A549 (cell line): Measurements from ENCODE around the gene NTF3. TPM values are rescaled to one million over a fixed set of nuclear protein-coding genes. Genes with fewer than 3 reads are reported as not detected.

Source experiments
- ATAC-seq, 2 experiments: fragments of 200-7000 bp in 1 of 2; fragments of >200 bp in 1 of 2; cut with Nextera tagmentation in 1 of 2; cut with Tn5 transposase in 1 of 2; 3 replicates each; pipeline versions ENCODE4 v1.8.0 to v1.9.1; 2018 to 2020; ENCODE audit warnings: mild to moderate bottlenecking in 1 of 2, moderate library complexity in 1 of 2
- CTCF ChIA-PET: fragments of 300-600 bp; sonication (Branson Sonifier 250); formaldehyde crosslinking; extraction: SDS; loops from one replicate; lab custom pipeline; 2021; ENCODE audit warnings: antibody characterized with exemption, inconsistent platforms; lab: Yijun Ruan, JAX
- POLR2A ChIA-PET: fragments of 350-600 bp; formaldehyde crosslinking; extraction: SDS; loops from one replicate; lab custom pipeline; 2021; ENCODE audit warnings: antibody characterized with exemption, inconsistent platforms; lab: Yijun Ruan, JAX
- DNase-seq, 2 experiments: peaks; one replicate each; pipeline versions ENCODE4 v3.0.0 to v3.0.0-alpha.2; 2011 to 2016; ENCODE audit warnings: low read depth in 1 of 2, low spot score in 1 of 2
- FAIRE-seq: peaks from 2 replicates; lab custom pipeline; 2011; peaks lifted over from hg19 to GRCh38; lab: Jason Lieb, UNC
- H3K27ac ChIP-seq, 2 experiments: fragments of >200 bp; sonication (Bioruptor Twin); formaldehyde crosslinking; 3 replicates each; pipeline ENCODE4 v1.5.1; 2016 to 2017
- H3K4me1 ChIP-seq: fragments of >200 bp; sonication (Bioruptor Twin); formaldehyde crosslinking; 3 replicates; pipeline ENCODE4 v1.6.1; 2016
- H3K4me2 ChIP-seq: fragments of >200 bp; sonication (Bioruptor Twin); formaldehyde crosslinking; 3 replicates; pipeline ENCODE4 v1.6.1; 2016
- H3K4me3 ChIP-seq: fragments of >200 bp; sonication (Bioruptor Twin); formaldehyde crosslinking; 3 replicates; pipeline ENCODE4 v1.5.1; 2016
- H3K9me3 ChIP-seq: fragments of >200 bp; sonication (Bioruptor Twin); formaldehyde crosslinking; 3 replicates; pipeline ENCODE4 v1.6.1; 2016
- BHLHE40 ChIP-seq: IDR thresholded peaks from 2 replicates; pipeline ENCODE4 v1.6.1; 2012; ENCODE audit warnings: low read depth, low read length, inconsistent platforms
- CEBPB ChIP-seq, 2 experiments: fragments of >200 bp in 1 of 2; sonication (Bioruptor Twin) in 1 of 2; formaldehyde crosslinking in 1 of 2; IDR thresholded peaks; 2 replicates each; pipeline ENCODE4 v1.6.1; 2012 to 2016
- EHMT2 ChIP-seq: fragments of 200-600 bp; sonication (generic); IDR thresholded peaks from 2 replicates; pipeline ENCODE4 v1.6.1; 2016; ENCODE audit warnings: antibody characterized with exemption, low read depth, mild to moderate bottlenecking, moderate library complexity
- ESRRA ChIP-seq: fragments of 150-350 bp; IDR thresholded peaks from 2 replicates; pipeline ENCODE4 v1.6.1; 2014; ENCODE audit warnings: mild to moderate bottlenecking, low read length, borderline replicate concordance
- FOXS1 ChIP-seq: fragments of 250-450 bp; sonication (Bioruptor Pico); IDR thresholded peaks from 2 replicates; pipeline ENCODE4 v1.5.0; 2020; ENCODE audit warnings: mild to moderate bottlenecking, moderate library complexity
- GATA3 ChIP-seq: IDR thresholded peaks from 2 replicates; pipeline ENCODE4 v1.6.1; 2012; ENCODE audit warnings: borderline replicate concordance
- HDAC2 ChIP-seq: fragments of 200-600 bp; sonication (generic); IDR thresholded peaks from 2 replicates; pipeline ENCODE4 v1.6.1; 2016
- HEYL ChIP-seq: fragments of 250-450 bp; sonication (Bioruptor Pico); IDR thresholded peaks from 2 replicates; pipeline ENCODE4 v1.8.0; 2021; ENCODE audit warnings: mild to moderate bottlenecking, moderate library complexity
- HOXA7 ChIP-seq: fragments of 250-450 bp; sonication (Bioruptor Pico); IDR thresholded peaks from 2 replicates; pipeline ENCODE4 v1.5.0; 2020; ENCODE audit warnings: mild to moderate bottlenecking, moderate library complexity
- JUNB ChIP-seq: fragments of >200 bp; sonication (Bioruptor Twin); formaldehyde crosslinking; IDR thresholded peaks from 2 replicates; pipeline ENCODE4 v1.6.1; 2016
- KDM1A ChIP-seq: fragments of 200-600 bp; sonication (generic); IDR thresholded peaks from 2 replicates; pipeline ENCODE4 v1.6.1; 2016; ENCODE audit warnings: low read depth, mild to moderate bottlenecking
- MAZ ChIP-seq: fragments of 150-350 bp; IDR thresholded peaks from 2 replicates; pipeline ENCODE4 v1.6.1; 2014; ENCODE audit warnings: antibody characterized with exemption, low read depth, low read length, borderline replicate concordance
- MYC ChIP-seq: IDR thresholded peaks from 2 replicates; pipeline ENCODE4 v1.6.1; 2012; ENCODE audit warnings: mild to moderate bottlenecking, inconsistent platforms, low read length, improper control_type of control experiment, borderline replicate concordance
- PHF8 ChIP-seq: fragments of 200-600 bp; sonication (generic); IDR thresholded peaks from 2 replicates; pipeline ENCODE4 v1.6.1; 2016; ENCODE audit warnings: low read depth, mild to moderate bottlenecking, antibody characterized with exemption, moderate library complexity, borderline replicate concordance
- POLR2A ChIP-seq: IDR thresholded peaks from 2 replicates; pipeline ENCODE4 v1.6.1; 2012; ENCODE audit warnings: mild to moderate bottlenecking, low read length
- POLR2AphosphoS2 ChIP-seq: conservative IDR thresholded peaks from 2 replicates; pipeline ENCODE4 v1.6.1; 2012; ENCODE audit warnings: low read length, improper control_type of control experiment, inconsistent platforms
- RARB ChIP-seq: fragments of 250-450 bp; sonication (Bioruptor Pico); IDR thresholded peaks from 2 replicates; pipeline ENCODE4 v1.8.0; 2021; ENCODE audit warnings: mild to moderate bottlenecking, moderate library complexity
- RNF2 ChIP-seq: fragments of 200-600 bp; sonication (generic); IDR thresholded peaks from 2 replicates; pipeline ENCODE4 v1.6.1; 2016; ENCODE audit warnings: low read depth, mild to moderate bottlenecking, antibody characterized with exemption, moderate library complexity, borderline replicate concordance
- SMC3 ChIP-seq: fragments of >200 bp; sonication (Bioruptor Twin); formaldehyde crosslinking; IDR thresholded peaks from 3 replicates; pipeline ENCODE4 v1.6.1; 2018; ENCODE audit warnings: inconsistent platforms
- SREBF2 ChIP-seq: fragments of 450-650 bp; IDR thresholded peaks from 2 replicates; pipeline ENCODE4 v1.6.1; 2014; ENCODE audit warnings: mild to moderate bottlenecking, moderate library complexity
- TFCP2L1 ChIP-seq: fragments of 250-450 bp; sonication (Bioruptor Pico); IDR thresholded peaks from 2 replicates; pipeline ENCODE4 v1.5.0; 2021; ENCODE audit warnings: mild to moderate bottlenecking
- TP53 ChIP-seq: fragments of 250-450 bp; sonication (Bioruptor Pico); IDR thresholded peaks from 2 replicates; pipeline ENCODE4 v1.5.0; 2021; ENCODE audit warnings: mild to moderate bottlenecking, moderate library complexity
- ZFP36 ChIP-seq: fragments of 450-650 bp; IDR thresholded peaks from 2 replicates; pipeline ENCODE4 v1.6.1; 2014; ENCODE audit warnings: borderline replicate concordance; ENCODE audit not compliant: partially characterized antibody
- ZNF302 ChIP-seq: fragments of 250-450 bp; sonication (Bioruptor Pico); IDR thresholded peaks from 2 replicates; pipeline ENCODE4 v1.9.0; 2021; ENCODE audit warnings: inconsistent platforms, mild to moderate bottlenecking, moderate library complexity
- WGBS: methylation state at CpG from one replicate; pipeline ENCODE4 v1.1.6; 2017; ENCODE audit errors: missing lambda C conversion rate; 5-methylcytosine and 5-hydroxymethylcytosine counted together
- polyA plus RNA-seq, 4 experiments: library from polyadenylated mRNA; depleted of rRNA in 3 of 4; stranded (reverse); fragments of >200 nt; fragmentation: RNase III in 1 of 4; extraction: RNeasy Plus Mini Kit Qiagen cat#74134 plus additional on column Dnase treatment in 1 of 4; gene quantifications; 2 replicates in 3 of 4; 3 replicates in 1 of 4; pipeline ENCODE4 v1.2.3, GENCODE V29; 2011 to 2017
- TF ChIP-seq, protein P1 (sequence below): fragments of 250-450 bp; sonication (Bioruptor Pico); IDR thresholded peaks from 2 replicates; pipeline ENCODE4 v1.5.0; 2021; ENCODE audit warnings: mild to moderate bottlenecking, moderate library complexity, borderline replicate concordance
- TF ChIP-seq, protein P2 (sequence below): fragments of 250-450 bp; sonication (Bioruptor Pico); IDR thresholded peaks from 2 replicates; pipeline ENCODE4 v1.5.0; 2020; ENCODE audit warnings: low read depth, mild to moderate bottlenecking, moderate library complexity
- TF ChIP-seq, protein P3 (sequence below): fragments of 450-650 bp; IDR thresholded peaks from 2 replicates; pipeline ENCODE4 v1.6.1; 2014; ENCODE audit warnings: antibody characterized with exemption
- TF ChIP-seq, protein P4 (sequence below): IDR thresholded peaks from 2 replicates; pipeline ENCODE4 v1.6.1; 2012

Gene NTF3
- polyA plus RNA-seq, 2 of the 4 experiments (the other 2 are of a cell fraction) = not detected

DNA sequence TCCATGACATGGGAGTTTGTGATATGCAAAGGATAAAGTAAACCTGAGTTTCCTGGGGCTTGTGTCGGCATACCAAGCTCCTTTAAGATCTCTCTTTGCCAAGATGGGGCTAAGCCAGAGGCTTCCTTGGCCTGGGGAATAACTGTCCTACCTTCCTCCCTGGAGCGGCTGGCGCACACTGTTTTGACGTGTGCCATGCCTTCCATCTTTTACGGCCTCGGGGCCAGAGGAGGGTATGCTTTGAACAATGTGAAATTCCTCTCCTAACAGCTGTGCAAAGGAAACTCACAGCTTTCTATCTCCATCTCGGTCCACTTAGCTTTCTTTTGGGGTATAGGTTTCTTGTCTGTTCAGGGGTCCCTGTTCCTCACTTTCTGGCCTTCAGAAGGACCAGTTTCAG lies 55.2 kb downstream of the NTF3 start (continued):
- TF ChIP-seq, protein P1, sequence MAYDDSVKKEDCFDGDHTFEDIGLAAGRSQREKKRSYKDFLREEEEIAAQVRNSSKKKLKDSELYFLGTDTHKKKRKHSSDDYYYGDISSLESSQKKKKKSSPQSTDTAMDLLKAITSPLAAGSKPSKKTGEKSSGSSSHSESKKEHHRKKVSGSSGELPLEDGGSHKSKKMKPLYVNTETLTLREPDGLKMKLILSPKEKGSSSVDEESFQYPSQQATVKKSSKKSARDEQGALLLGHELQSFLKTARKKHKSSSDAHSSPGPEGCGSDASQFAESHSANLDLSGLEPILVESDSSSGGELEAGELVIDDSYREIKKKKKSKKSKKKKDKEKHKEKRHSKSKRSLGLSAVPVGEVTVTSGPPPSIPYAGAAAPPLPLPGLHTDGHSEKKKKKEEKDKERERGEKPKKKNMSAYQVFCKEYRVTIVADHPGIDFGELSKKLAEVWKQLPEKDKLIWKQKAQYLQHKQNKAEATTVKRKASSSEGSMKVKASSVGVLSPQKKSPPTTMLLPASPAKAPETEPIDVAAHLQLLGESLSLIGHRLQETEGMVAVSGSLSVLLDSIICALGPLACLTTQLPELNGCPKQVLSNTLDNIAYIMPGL = no peak
- TF ChIP-seq, protein P2, sequence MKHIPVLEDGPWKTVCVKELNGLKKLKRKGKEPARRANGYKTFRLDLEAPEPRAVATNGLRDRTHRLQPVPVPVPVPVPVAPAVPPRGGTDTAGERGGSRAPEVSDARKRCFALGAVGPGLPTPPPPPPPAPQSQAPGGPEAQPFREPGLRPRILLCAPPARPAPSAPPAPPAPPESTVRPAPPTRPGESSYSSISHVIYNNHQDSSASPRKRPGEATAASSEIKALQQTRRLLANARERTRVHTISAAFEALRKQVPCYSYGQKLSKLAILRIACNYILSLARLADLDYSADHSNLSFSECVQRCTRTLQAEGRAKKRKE (CRISPR knock-in tag) = no peak
- TF ChIP-seq PHF8 = no peak
- TF ChIP-seq TP53 = no peak
- TF ChIP-seq GATA3 = no peak
- no peak for TF ChIP-seq ZNF302
- no peak for TF ChIP-seq HOXA7
- TF ChIP-seq POLR2A = no peak
- no peak for TF ChIP-seq SREBF2

DNA sequence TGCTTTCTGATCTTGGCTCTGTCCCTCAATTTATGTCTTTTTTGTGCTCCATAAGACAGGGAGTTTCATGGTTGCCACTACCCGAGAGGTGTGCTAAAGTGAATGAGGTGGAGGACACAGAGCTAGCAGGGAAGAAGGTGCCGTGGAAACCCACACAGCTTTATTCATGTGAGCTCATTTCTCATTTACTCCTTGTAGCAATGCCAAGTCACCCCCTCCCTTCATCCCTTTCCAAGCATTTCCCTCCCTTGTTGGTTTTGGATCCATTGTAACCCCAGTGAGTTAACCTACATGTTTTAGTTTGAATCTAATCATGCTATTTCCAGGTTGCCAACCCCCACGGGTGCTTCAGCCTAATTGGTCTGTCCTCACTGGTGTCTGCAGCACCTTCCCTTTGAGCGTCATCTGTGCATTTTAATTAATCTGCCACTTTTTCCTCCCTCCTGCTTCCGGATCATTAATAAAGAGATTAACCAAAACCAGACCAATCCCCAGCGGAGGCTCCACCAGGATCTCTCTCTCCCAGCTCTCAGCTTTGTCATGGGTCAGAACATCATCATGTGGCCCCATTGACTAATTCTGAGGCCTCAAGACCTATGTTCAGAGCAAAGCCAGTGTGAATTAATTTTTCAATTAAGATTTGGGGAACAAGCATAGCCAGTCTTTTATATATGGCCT lies 56.2 kb downstream of the NTF3 start:
- POLR2A ChIA-PET = no interaction called here
- TF ChIP-seq HDAC2 (no peak), ESRRA (no peak), JUNB (no peak), MAZ (no peak), SMC3 (no peak), POLR2AphosphoS2 (no peak), SREBF2 (no peak), BHLHE40 (no peak), RNF2 (no peak), CEBPB (IDR thresholded peaks at IDR 0.05) (no peak), HEYL (CRISPR knock-in tag) (no peak), FOXS1 (CRISPR knock-in tag) (no peak), KDM1A (no peak), TFCP2L1 (no peak), TP53 (no peak)
- TF ChIP-seq, protein P3, sequence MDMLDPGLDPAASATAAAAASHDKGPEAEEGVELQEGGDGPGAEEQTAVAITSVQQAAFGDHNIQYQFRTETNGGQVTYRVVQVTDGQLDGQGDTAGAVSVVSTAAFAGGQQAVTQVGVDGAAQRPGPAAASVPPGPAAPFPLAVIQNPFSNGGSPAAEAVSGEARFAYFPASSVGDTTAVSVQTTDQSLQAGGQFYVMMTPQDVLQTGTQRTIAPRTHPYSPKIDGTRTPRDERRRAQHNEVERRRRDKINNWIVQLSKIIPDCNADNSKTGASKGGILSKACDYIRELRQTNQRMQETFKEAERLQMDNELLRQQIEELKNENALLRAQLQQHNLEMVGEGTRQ = no peak
- TF ChIP-seq, protein P4, sequence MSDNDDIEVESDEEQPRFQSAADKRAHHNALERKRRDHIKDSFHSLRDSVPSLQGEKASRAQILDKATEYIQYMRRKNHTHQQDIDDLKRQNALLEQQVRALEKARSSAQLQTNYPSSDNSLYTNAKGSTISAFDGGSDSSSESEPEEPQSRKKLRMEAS = no peak
- H3K9me3 ChIP-seq = no peaks in the 10 kb centered on the region
- WGBS = 38% methylated on average over 6 of the region's 6 CpGs
- no peaks in the 10 kb centered on the region for H3K4me1 ChIP-seq
- DNase-seq (no peak), ATAC-seq (no peak), FAIRE-seq (no peak)
- no peak overlapping the region for H3K4me3 ChIP-seq
- H3K4me2 ChIP-seq = no peak overlapping the region
- H3K27ac ChIP-seq = no peak overlapping the region
- CTCF ChIA-PET = interaction anchor here (1.3 to 2.7 kb wide), 2 partner anchors 10 to 23 kb away, joined by 3 to 6 read pairs; no protein-coding TSS in a partner anchor

DNA sequence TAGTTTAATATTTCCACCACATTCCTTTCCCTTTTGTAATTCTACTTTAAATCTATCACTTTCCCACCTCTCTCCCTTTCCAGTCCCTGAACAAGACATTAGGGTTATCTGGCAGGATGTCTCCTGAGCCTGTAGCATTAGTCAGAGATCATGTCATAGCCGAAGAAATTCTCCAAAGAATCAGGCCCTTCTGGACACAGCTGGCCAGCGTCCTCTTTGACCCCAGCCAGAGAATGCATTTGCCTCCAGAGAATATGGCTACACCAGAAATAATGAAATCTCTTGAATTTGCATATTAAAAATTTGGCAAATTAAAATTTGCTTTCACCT lies 56.7 kb downstream of the NTF3 start:
- 5% methylated on average over 2 of the region's 2 CpGs for WGBS
- DNase-seq = no peak
- H3K9me3 ChIP-seq = no peaks in the 10 kb centered on the region
- H3K27ac ChIP-seq = no peak overlapping the region
- no peak for TF ChIP-seq EHMT2
- TF ChIP-seq GATA3 = no peak
- no peak for TF ChIP-seq ZFP36
- no peak for TF ChIP-seq MYC
- TF ChIP-seq PHF8 = no peak
- TF ChIP-seq RARB (CRISPR knock-in tag) = no peak
- no peak for TF ChIP-seq SREBF2
- H3K4me1 ChIP-seq = no peaks in the 10 kb centered on the region
- CTCF ChIA-PET = interaction anchor here (2.7 kb wide), 1 partner anchor 23 kb away, joined by 6 read pairs; no protein-coding TSS in a partner anchor
- no peak for ATAC-seq
- POLR2A ChIA-PET = no interaction called here
- no peak overlapping the region for H3K4me2 ChIP-seq
- no peak overlapping the region for H3K4me3 ChIP-seq
- FAIRE-seq = no peak
